GM21619 (cell line): ENCODE data around the gene SFMBT1.
A peak's percentile ranks its signal among the peaks of the same experiment; 100 is the strongest.
"Not testable (repeated sequence)": the region's sequence is repeated elsewhere in the genome, so short reads cannot be mapped to it uniquely, and the experiment has no call there.

Experiments
- ATAC-seq: cut with Tn5 transposase; IDR thresholded peaks from one replicate; pipeline ENCODE4 v1.9.1; 2021; ENCODE audit not compliant: unreplicated experiment

Gene SFMBT1

GRCh38 chr3:53073553-53074365, 27.9 kb upstream of the SFMBT1 start:
- no peak for ATAC-seq

GRCh38 chr3:53072653-53073552, 27.0 kb upstream of the SFMBT1 start:
- ATAC-seq = peak; percentile 86

- no peak for ATAC-seq
These were observed 26.1 kb upstream of the SFMBT1 start for GRCh38 chr3:53071882-53072431.

- ATAC-seq = no peak
These were observed 23.7 kb upstream of the SFMBT1 start for GRCh38 chr3:53069422-53070068.

- no peak for ATAC-seq
These were observed 22.3 kb upstream of the SFMBT1 start for GRCh38 chr3:53068176-53068575.

- no peak for ATAC-seq
These were observed 21.7 kb upstream of the SFMBT1 start for GRCh38 chr3:53067567-53067966.

GRCh38 chr3:53065841-53066480, 20.1 kb upstream of the SFMBT1 start:
- ATAC-seq = no peak

GRCh38 chr3:53062905-53063304, 17.0 kb upstream of the SFMBT1 start:
- no peak for ATAC-seq

- no peak for ATAC-seq
These were observed 10.6 kb upstream of the SFMBT1 start for GRCh38 chr3:53056442-53056841.

- not testable (repeated sequence) for ATAC-seq
These were observed 8.4 kb upstream of the SFMBT1 start for GRCh38 chr3:53054233-53054632.

GRCh38 chr3:53051929-53052328, 6.1 kb upstream of the SFMBT1 start:
- no peak for ATAC-seq

- ATAC-seq = no peak
These were observed 4.1 kb upstream of the SFMBT1 start for GRCh38 chr3:53049987-53050386.

- ATAC-seq = peak; percentile 38
These were observed 598 bp upstream of the SFMBT1 start for GRCh38 chr3:53046171-53047170.

- ATAC-seq = peak; percentile 35
These were observed 959 bp downstream of the SFMBT1 start for GRCh38 chr3:53044711-53045517.

GRCh38 chr3:53044371-53044710, 1.5 kb downstream of the SFMBT1 start:
- no peak for ATAC-seq

GRCh38 chr3:53043738-53044137, 2.1 kb downstream of the SFMBT1 start:
- no peak for ATAC-seq

- ATAC-seq = no peak
These were observed 3.2 kb downstream of the SFMBT1 start for GRCh38 chr3:53042651-53043050.

- ATAC-seq = no peak
These were observed 5.5 kb downstream of the SFMBT1 start for GRCh38 chr3:53040351-53040820.

GRCh38 chr3:53039376-53039752, 6.5 kb downstream of the SFMBT1 start:
- ATAC-seq = no peak
